ENCODE results near the gene CD82.

Gene CD82

DNA sequence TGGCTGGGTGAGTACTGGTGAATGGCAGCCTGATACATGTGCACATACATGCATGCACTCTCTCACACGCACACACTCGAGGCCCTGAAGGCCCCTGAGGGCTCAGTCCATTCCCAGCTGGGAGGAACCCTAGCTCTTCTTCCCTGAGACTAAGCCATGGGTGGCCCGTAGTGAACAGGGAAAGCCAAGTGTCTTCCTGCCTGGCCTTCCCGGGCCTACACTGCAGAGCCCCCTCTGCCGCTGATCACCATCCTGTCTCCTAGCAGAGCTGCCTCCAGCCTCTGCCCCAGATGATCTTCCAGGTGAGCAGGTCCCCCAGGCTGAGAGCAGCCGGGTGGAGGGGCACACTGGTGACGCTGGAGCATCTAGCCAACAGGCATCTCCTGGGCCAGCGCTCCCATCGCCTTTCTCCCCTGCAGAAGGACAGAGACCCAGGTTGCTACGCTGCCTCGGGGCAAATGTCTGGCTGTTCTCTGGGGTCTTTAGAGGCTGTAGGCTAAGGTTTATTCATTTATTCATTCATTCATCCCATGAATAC, 57.3 kb downstream of the CD82 start:
- TF ChIP-seq, protein P1, sequence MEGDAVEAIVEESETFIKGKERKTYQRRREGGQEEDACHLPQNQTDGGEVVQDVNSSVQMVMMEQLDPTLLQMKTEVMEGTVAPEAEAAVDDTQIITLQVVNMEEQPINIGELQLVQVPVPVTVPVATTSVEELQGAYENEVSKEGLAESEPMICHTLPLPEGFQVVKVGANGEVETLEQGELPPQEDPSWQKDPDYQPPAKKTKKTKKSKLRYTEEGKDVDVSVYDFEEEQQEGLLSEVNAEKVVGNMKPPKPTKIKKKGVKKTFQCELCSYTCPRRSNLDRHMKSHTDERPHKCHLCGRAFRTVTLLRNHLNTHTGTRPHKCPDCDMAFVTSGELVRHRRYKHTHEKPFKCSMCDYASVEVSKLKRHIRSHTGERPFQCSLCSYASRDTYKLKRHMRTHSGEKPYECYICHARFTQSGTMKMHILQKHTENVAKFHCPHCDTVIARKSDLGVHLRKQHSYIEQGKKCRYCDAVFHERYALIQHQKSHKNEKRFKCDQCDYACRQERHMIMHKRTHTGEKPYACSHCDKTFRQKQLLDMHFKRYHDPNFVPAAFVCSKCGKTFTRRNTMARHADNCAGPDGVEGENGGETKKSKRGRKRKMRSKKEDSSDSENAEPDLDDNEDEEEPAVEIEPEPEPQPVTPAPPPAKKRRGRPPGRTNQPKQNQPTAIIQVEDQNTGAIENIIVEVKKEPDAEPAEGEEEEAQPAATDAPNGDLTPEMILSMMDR (IDR thresholded peaks at IDR 0.05), result no peak

DNA sequence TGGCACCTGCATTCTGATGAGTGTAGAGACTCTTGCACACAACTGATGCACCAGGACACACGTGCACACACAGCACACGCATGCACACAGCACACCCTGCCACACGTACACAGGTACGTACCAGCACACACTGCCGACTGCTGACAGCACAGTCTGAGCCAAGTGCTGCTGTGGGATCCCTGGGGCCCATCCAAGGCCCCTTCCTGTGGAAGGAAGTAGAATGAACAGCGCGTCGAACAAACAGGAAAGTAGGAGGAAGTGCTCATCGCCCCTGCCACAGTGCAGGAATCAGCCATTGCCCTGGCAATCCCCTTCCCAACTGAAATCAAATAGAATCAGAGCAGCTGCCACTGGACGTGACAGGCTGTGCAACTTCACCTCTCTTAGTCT, 57.9 kb downstream of the CD82 start:
- TF ChIP-seq, protein P1 (IDR thresholded peaks at IDR 0.05), result no peak

DNA sequence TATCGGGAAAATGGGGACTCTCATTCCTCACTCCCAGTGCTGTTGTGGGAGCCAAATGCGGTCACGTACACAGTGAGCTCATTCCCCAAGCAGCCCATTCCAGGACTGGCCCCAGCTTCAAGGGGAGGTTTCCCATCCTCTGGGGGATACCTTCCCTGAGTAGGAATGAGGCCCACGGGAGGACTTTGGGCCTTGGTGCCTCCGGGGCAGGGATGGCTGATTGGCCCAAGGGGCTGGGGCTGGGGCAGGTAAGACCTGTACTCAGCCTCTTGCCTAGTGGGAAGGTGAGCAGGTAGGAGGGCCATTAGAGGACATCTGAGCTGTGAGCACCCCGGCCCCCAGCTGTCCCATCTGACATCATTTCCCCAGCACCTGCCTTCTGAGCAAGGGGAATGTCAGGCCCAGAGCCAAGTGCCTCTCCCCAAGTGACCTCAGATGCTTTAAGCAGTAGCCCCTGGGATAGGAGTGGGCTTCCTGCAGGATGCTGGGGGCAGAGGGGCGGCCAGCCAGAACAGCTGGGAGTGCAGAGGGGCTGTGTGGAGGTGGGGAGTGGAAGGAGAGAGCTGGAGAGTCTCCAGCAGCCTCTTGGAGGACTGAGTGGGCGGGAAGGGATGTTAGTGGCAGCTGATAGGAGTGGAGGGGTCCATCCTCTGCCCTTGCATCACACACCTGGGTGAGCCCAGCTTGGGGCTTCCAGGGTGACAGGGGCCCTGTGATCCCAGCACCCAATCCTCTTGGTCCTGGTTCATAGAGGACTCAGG, 58.4 kb downstream of the CD82 start:
- TF ChIP-seq, protein P1 (IDR thresholded peaks at IDR 0.05), result no peak

DNA sequence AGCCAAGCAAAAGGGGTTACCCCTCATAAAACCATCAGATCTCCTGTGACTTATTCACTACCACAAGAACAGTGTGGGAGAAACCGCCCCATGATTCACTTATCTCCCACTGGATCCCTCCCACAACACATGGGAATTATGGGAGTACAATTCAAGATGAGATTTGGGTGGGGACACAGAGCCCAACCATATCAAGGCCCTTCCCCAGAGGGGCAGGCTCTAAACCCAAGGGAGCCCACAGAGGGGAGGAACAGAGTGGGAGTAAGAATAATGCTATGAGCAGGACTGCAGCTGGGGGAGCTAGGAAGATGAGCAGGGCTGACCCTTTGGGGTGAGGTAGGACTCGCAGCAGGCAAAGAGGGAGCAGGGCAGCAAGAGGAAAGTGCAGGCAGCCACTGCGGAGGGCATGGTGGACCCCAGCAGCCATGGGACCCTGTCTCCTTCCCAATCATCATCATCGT, 59.3 kb downstream of the CD82 start:
- TF ChIP-seq, protein P1 (IDR thresholded peaks at IDR 0.05), result no peak

DNA sequence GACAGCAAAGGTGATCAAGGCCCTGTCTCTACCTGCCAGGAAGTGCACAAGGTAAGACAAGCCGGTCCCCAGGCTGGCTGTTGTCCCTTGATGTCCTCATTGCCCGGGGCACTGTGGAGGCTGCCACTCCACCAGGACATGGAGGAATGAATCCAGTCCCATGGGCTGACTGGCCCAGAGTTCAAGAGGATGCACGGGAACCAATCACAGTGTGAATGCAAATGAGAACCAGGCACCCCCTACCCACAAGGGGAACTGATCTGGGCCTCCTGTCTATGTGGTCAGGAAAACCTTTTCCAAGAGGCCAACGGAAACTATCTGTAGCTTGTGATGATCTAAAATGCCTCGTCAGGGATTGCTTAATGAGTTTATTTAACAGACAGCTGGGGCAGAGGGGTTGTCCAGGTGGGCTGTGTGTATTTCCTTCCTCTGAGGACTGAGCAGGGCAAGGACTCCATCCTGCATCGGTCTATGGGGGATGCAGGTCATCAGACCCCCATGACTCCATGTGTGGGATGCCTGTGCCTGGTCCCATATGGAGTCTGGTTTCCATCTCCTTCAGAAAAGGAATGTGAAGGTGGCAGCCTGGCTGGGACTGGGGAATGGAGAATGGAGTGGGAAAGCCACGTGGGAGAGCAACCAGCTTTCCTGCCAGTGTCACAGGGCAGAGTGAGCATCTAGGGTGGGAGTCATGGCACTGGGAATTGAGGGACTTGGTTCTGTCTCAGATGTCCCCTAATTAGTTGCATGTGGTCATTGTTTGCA, 60.5 kb downstream of the CD82 start:
- TF ChIP-seq, protein P1 (IDR thresholded peaks at IDR 0.05), result no peak

DNA sequence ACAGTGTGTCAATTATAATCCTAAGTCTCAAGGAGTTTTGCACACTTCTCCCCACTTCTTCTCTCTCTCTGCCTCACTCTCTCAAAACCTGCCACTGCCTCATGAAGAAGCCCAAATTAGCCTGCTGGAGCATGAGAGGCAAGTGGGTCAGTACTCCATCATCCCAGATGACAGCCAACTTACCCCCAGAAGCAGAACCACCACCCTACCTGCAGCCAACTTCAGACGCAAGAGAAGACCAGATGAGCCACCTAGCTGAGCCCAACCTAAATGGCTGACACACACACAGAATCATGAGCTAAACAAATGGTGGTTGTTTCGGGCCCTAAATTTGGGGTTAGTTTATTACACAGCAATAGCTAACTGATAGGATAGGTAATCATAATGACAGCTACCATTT, 61.2 kb downstream of the CD82 start:
- TF ChIP-seq, protein P1 (IDR thresholded peaks at IDR 0.05), result no peak

DNA sequence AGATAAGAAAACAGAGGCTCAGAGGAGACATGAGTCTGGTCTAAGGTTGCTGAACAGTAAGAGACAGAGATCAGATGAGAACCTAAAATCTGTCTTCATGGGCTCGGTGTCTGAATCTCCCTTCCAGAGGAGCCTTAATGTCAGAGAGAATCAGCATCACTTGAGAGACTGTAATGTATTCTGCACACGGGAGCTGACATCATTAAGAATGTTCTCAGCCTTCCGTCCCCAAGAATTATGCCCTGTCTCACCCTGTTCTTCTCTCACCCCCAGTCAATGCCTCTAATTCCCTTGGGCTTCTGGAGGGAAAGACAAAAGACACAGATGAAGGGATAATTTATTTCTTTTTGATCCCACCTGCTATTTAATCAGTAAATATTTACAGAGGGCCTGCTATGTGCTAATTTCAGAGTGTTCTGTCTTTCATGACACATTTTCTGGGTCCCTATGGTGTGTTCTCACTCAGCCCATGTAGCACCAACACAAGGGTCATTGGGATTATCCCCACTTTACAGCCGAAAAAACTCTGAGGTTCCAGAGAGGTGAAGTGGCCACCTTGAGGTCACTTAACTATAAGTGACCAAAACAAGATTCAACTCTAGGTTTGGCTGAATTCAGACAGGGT, 61.8 kb downstream of the CD82 start:
- TF ChIP-seq, protein P1 (IDR thresholded peaks at IDR 0.05), result no peak

Measured in LNCAP (cell line).